Right renal cortex interstitium (tissue), 3 donors: ENCODE measurements around the gene NUP35. TPM values are rescaled to one million over a fixed set of nuclear protein-coding genes. Genes with fewer than 3 reads are reported as not detected.
"Not testable (repeated sequence)": the region's sequence is repeated elsewhere in the genome, so short reads cannot be mapped to it uniquely, and the experiment has no call there.

Experiments
- DNase-seq, 3 donors: peaks; one replicate each; pipeline ENCODE4 v3.0.0-alpha.2; 2013; ENCODE audit warnings: low read depth in 3 of 3, low spot score in 2 of 3
- polyA plus RNA-seq, 3 donors: library from polyadenylated mRNA; unstranded; fragments of 120-200 nt; gene quantifications; one replicate each; pipeline ENCODE4 v1.2.1, GENCODE V29; 2013; ENCODE audit not compliant: insufficient read length in 3 of 3

NUP35 gene
- polyA plus RNA-seq, 3 donors: 30.2 to 31.3 (median 31.1) TPM

DNA sequence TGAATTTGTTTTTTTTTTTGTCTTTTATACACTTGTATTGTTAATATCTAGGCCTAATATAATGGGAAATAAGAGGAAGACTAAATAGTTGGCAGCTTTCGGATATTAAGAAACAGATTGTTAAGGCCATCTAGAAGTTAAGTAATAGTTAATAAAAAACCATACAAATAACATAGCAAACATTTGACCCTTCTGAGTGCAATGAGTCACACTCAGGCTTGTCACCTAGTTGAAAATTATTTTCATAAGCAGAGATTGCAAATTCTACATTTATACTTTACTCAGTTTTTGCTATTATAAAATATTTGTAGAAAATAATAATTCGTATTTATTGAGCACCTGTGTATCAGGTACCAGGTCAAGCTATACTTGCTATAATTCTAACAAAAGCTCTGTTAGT is 2.4 kb downstream of the NUP35 start:
- DNase-seq: no peak

DNA sequence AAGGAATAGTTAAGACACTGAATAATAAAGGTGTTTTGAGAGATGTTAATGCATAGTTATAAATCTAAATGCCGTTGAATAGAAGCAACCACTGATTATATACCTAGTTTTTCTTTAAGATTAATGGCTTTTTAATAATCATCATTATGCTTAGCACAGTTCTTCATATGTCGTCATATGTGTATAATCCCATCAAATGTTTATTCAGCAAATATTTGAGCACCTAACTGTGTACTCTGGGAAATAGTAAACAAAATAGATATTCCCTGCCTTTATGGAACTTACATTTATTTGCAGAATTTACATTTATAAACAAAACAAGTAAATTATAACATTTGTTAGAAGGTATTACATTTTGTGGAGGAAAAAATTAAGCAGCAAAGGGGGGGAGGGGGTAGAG is 9.8 kb downstream of the NUP35 start:
- DNase-seq: no peak

DNA sequence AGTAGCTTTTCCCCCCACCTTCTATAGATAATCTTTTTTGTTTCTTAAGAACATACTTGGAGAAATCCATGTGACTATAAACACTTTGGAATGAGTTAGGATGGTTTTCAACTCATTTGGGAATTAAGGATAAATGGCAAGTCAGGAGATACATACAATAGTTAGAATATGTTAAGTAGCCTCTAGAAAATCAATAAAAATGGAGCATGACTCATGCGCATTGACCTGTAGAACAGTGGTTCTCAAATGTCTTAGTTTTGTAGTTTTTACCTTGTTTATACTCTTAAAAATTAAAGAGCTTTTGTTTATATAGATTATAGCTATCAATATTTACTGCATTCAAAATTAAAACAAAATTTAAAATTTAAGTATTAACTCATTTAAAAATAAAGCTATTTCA is 24.7 kb downstream of the NUP35 start:
- DNase-seq: no peak

DNA sequence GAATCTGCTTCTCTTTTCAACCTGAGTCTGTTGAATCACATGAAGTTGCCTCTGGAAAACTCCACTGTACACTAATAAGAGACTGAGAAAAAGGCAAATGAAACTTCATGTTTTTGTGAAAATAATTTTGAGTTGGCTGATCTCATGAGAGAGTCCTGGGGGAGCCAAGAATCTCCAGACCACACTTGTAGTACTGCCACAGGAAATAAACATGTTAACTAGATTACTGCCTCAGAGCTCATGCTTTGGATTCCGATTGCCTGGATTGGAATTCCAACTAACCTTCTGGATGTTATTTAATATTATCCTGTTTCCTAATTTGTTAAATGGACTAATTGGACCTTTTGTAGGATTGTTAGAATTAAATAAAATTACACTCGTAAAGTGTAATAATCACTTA is 25.2 kb downstream of the NUP35 start:
- no peak for DNase-seq

DNA sequence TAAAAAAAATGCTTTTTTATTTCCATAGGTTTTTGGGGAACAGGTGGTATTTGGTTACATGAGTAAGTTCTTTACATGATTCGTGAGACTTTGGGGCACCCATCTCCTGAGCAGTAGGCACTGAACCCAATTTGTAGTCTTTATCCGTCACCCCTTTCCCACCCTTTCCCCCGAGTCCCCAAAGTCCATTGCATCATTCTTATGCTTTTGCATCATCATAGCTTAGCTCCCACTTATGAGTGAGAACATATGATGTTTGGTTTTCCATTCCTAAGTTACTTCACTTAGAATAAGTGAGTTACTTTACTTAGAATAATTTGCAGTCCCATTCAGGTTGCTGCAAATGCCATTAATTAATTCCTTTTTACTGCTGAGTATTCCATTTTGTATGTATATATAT is 28.0 kb downstream of the NUP35 start:
- DNase-seq: not testable (repeated sequence)

DNA sequence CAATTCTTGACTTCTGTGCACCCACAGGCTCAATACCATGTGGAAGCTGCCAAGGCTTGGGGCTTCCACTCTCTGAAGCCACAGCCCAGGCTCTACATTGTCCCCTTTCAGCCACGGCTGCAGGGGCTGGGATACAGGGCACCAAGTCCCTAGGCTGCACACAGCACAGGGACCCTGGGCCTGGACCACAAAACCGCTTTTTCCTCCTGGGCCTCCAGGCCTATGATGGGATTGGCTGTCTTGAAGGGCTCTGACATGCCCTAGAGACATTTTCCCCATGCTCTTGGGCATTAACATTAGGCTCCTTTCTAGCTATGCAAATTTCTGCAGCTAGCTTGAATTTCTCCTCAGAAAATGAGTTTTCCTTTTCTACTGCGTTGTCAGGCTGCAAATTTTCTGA is 29.7 kb downstream of the NUP35 start:
- DNase-seq: no peak

DNA sequence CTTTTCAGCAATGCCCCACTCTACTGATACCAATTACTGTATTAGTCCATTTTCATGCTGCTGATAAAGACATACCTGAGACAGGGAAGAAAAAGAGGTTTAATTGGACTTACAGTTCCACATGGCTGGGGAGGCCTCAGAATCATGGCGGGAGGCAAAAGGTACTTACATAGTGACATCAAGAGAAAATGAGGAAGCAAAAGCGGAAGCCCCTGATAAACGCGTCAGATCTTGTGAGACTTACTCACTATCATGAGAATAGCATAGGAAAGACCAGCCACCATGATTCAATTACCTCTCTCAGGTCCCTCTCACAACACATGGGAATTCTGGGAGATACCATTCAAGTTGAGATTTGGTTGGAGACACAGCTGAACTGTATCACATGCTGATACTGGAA is 30.5 kb downstream of the NUP35 start:
- not testable (repeated sequence) for DNase-seq

DNA sequence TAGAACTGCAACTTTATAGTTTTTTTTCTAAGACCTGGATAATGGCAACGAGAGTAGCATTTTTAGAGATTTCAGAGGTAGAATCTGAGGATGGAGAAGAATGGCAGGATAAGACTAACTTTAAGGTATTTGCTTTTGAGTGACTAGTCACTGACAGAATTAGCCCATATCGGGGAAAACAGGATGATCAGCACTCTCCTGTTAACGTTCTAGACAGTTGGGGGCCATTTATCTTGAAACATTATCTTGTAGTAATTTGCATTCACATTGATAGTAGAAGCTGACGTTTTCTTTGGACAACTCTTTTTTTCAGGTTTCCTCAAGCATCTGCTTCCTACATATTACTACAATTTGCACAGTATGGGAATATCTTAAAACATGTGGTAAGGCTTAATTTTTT is 32.9 kb downstream of the NUP35 start:
- DNase-seq: no peak

DNA sequence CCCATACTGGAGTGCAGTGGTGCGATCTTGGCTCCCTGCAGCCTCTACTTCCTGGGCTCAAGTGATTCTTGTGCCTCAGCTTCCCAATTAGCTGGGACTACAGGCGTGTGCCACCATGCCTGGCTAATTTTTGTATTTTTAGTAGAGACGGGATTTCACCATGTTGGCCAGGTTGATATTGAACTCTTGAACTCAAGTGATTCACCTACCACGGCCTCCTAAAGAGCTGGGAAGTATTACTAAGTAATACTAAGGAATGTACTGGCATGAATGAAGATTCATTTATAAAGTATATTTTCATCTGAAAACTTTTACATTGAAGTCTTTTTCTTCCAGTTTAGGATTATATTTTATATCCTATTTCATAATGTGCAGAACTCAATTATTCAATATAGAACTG is 38.1 kb downstream of the NUP35 start:
- DNase-seq: no peak

DNA sequence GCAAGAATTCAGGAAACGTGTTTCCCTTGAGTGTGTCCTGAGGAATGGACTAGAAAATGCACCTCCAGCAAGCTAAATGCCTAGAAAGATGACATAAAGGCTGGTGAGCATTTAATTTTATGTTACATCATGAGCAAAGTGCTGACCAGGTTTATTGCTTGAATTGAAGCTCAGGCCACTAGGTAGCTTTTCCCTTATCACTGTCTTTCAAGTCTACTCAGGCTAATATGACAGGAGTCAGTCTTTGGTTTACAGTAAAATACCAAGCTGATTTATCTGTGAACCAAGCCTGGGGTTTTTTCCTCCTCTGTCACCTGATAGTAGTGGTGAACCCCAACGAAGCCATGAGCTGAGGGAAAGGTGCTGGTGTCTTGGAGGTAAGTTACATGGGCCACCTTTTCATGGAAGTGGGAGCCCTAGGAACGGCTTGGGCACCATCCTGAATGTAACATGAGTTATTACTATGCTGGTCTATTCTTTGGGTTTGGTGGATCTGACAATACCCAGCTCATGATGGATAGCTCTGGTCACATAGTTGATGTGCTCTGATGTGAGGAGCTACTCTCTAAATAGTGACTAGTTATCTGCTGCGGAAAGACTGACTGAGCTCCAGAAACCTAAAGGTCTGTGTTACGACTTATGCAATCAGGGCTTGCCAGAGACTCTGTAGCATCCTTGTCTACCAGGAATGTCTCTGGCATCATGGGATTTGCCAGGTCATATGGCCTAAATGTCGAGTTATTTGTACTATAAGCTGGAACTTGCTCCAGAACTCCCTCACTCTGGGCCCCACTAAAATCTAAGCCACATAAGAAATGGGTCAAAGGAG is 39.8 kb downstream of the NUP35 start:
- no peak for DNase-seq

DNA sequence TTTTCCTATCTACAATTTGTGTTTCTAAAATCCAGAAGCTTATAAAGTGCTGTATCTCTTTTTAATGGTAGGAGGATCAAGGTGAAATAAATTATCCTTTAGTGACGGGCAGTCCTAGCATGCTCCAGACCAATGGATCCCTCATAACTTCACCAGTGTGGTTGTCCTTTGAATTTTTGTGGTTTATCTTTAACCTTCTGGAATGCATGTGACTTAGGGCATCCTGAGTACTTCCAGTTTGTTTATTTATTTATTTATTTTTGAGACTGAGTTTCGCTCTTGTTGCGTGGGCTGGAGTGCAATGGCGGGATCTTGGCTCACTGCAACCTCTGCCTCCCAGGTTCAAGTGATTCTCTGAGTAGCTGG is 40.4 kb downstream of the NUP35 start:
- DNase-seq: no peak

DNA sequence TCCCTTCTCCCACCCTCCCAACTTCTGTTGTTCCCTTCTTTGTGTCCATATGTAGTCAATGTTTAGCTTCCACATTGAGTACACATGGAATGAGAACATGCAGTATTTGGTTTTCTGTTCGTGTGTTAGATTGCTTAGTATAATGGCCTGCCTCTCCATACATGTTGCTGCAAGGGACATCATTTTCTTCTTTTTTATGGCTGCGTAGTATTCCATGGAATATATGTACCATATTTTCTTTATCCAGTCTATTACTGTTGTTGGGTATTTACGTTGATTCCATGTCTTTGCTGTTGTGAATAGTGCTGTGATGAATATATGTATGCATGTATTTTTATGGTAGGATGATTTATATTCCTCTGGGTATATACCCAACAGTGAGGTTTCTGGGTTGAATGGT is 42.0 kb downstream of the NUP35 start:
- DNase-seq: no peak

DNA sequence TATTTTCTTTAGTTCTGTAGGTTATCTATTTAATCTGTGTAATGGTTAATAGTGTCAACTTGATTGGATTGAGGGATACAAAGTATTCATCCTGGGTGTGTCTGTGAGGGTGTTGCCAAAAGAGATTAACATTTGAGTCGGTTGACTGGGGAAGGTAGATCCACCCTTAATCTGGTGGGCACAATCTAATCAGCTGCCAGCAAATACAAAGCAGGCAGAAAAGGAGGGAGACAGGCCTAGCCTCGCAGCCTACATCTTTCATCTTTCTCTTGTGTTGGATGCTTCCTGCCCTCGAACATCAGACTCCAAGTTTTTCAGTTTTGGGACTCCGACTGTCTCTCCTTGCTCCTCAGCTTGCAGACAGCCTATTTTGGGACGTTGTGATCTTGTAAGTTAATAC is 42.7 kb downstream of the NUP35 start:
- DNase-seq: not testable (repeated sequence)

DNA sequence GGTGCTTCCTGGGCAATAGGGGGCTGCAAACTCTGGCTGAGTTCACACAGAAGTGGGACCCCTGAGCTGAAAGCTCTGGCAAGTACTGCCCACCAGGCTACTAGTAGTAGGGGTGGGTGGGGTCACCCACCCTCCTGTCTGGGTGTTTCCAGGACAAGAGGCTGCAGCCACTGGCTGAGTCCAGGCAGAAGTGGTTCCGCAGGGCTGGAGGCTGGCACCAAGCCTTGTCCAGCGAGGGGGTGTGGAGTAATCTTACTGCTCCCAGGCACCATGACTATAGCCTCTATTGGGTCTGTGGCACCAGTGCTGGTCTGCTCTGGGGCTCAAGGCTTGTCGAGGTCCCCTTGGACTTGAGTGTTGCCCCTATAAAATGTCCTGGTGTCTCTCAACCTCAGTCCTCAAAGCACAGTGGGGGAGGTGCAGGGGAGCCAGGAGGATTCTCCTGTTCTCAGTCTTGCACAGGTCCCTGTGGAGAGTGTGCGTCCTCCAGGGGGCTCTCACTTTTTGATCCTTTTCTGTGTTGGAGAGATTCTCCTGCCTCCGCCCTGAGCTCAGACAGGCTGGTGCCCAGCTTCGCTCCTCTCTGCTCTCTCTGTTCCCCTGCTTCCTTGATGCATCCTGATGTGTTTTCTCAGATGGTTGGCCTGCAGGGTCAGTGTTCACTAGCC is 48.1 kb downstream of the NUP35 start:
- no peak for DNase-seq

DNA sequence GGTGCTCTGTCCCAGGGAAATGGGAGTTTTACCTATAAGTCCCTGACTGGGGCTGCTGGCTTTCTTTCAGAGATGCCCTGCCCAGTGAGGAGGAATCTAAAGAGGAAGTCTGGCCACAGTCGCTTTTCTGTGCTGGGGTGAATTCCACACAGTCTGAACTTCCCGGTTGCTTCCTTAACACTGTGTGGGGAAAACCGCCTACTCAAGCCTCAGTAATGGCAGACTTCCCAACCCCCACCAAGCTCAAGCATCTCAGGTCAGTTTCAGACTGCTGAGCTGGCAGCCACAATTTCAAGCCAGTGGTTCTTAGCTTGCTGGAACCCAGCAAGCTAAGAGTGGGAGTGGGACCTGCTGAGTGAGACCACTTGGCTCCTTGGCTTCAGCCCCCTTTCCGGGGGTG is 54.9 kb downstream of the NUP35 start:
- no peak for DNase-seq

DNA sequence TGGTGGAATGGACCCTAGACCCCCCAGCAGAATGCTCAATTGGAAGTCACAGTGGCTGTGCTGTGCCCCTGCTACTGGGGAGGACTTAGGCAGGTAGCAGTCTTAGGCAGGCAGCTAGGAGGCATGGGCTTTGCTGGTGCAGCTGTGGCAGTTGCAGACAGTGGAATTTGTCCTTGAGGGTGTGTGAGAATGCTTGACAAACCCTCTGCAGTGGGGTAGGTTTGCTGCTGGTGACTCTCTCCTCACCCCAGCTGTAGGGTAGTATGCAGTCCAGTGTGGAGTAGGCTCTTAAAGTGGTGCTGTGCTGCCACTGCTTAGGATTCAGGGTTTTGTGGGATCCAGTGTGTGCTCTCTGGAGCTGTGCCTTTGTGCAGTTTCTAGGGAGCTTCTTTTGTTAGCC is 61.3 kb downstream of the NUP35 start:
- no peak for DNase-seq

DNA sequence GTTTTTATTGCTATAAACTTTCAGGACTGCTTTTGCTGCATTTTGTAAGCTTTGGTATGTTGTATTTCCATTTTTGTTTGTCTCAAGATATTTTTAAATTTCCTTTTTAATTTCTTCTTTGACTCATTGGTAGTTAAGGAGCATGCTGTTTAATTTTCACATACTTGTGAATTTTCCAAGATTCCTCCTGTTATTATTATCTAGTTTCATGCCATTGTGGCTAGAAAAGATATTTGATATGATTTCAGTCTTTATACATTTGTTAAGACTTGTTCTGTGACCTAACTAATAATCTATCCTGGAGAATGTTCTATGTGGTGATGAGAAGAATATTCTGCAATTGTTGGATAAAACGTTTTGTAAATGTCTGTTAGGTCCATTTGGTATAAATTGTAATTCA is 62.1 kb downstream of the NUP35 start:
- no peak for DNase-seq

DNA sequence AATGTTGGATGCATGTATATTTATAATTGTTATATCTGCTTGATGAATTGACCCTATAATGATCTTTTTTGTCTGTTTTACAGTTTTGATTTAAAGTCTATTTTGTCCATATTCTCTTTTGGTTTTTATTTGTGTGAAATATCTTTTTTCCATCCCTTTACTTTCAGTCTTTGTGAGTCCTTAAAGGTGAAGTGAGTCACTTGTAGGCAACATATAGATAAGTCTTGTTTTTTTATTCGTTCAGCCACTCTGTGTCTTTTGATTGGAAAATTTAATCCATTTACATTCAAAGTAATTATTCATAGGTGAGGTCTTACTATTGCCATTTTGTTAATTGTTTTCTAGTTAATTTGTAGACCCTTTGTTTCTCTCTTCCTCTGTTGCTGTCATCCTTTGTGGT is 62.5 kb downstream of the NUP35 start:
- DNase-seq: no peak

DNA sequence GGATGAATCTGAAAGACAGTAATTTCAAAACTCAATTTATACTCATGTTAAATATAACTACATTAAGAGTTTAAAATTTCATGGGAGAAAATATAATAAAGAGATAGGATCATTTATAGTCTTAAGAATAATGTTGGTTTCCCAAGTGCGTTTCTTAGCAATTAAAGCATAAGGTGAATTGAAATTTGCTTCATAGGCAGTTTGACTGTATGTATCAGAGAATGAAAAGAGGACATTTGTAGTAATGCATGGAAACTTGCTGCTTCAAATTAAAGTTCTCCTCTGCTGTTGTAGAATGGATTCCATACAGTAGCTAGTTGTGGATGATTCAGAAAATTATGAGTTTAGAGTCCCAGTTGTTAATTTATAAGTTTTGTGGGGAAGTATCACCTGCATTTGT is 68.1 kb downstream of the NUP35 start:
- no peak for DNase-seq

DNA sequence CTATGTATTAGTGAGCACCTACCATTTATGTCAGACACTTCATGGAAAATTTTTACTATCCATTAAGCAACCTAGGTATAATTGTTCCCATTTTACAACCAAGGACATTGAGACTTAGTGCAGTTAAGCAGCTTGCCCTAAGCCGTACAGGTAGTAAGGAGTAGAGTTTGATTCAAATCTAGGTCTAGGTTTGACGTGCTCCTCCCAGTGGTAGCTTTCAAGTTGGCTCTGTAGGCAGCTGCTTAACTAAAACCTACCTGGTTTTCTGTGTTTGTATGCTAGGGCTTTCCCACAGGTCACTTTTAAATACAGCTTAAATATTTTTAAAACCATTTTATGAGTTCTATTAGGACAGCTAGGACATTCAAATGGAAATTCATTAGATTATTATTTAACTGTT is 69.7 kb downstream of the NUP35 start:
- no peak for DNase-seq

DNA sequence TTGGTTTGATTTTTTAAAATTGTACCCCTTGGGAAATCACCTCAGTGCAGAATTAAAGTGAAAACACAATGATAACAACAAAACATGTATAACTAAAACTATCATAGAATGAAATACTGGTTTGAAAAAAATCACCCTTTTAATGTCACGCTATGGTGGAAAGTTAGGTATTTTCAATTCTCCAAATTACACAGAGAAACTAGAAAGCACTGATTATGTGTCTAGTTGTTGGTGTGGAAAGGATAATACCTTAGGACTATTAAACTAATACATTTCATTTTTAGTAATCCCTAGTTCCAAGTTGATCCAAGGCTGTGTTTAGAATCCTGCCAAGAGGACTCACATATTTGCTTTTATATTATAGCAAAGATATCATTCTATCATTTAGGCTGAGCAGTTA is 71.2 kb downstream of the NUP35 start:
- no peak for DNase-seq

DNA sequence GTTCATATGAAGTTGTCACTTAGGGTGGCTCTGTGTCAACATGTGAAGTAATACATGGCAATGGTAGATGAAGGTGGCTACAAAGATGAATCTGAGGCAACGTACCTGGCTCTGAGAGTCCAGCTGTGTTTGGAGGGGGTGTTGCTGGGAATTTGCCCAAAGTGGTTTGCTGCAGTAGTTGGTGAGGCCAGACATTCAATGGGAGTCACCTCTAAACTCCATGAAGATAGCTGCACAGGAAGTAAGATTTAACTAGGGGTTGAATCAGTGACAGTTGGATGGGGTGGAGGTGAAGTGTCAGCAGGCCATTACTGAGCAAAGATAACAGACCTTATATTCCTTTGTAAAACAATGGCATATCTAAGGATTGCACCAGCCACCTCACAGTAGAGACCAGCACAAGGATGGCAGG is 71.8 kb downstream of the NUP35 start:
- DNase-seq: no peak

DNA sequence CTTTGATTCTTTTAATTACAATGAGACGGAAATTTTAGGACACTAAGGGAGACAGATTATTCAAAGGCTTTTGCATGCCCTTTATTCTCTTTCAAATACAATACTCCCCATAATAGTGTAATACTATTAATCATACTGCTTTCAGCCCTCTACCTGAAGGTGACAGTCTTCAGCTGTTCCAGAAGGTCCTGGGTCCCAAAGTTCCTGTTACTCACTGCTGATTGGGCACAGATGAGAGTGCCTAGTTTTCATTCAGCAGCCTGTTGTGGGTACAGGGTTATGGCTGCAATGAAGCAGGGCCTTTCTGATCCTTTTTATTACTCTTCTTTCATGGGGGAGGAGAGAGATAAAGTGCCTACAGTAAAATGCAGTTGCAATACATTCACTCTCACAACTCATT is 80.2 kb downstream of the NUP35 start:
- DNase-seq: no peak
